GM23338 (cell line): Measurements from ENCODE around the gene CIITA. TPM values are rescaled to one million over a fixed set of nuclear protein-coding genes. Genes with fewer than 3 reads are reported as not detected.
A peak's percentile ranks its signal among the peaks of the same experiment; 100 is the strongest.
"Not testable (repeated sequence)": the region's sequence is repeated elsewhere in the genome, so short reads cannot be mapped to it uniquely, and the experiment has no call there.

Experiments used
- ATAC-seq: fragments of 200-7000 bp; cut with Tn5 transposase; 3 replicates; pipeline ENCODE4 v1.9.1; 2020
- DNase-seq: peaks from one replicate; pipeline ENCODE4 v3.0.0-alpha.2; 2015; ENCODE audit warnings: low spot score
- H2AFZ ChIP-seq: fragments of 200-600 bp; sonication (generic); 2 replicates; pipeline ENCODE4 v1.8.0; 2016; ENCODE audit warnings: antibody characterized with exemption, mild to moderate bottlenecking, moderate library complexity
- H3F3A ChIP-seq: fragments of 200-600 bp; sonication (generic); replicated peaks from 2 replicates; pipeline ENCODE4 v1.8.0; 2017; ENCODE audit warnings: antibody characterized with exemption, mixed run types, low read depth
- H3K27ac ChIP-seq: fragments of 200-600 bp; sonication (generic); 2 replicates; pipeline ENCODE4 v1.6.1; 2016; ENCODE audit warnings: low read depth
- H3K27me3 ChIP-seq: fragments of 200-600 bp; sonication (generic); 2 replicates; pipeline ENCODE4 v1.8.0; 2016; ENCODE audit warnings: mild to moderate bottlenecking, mixed run types, moderate library complexity; ENCODE audit not compliant: insufficient read depth
- H3K36me3 ChIP-seq: fragments of 200-600 bp; sonication (generic); 2 replicates; pipeline ENCODE4 v1.8.0; 2016; ENCODE audit warnings: mild to moderate bottlenecking; ENCODE audit not compliant: insufficient read depth
- H3K4me1 ChIP-seq: fragments of 200-600 bp; sonication (generic); 2 replicates; pipeline ENCODE4 v1.8.0; 2016; ENCODE audit warnings: mild to moderate bottlenecking, moderate library complexity; ENCODE audit not compliant: insufficient read depth
- H3K4me2 ChIP-seq: fragments of 200-600 bp; sonication (generic); 2 replicates; pipeline ENCODE4 v1.7.1; 2017; ENCODE audit warnings: mixed run types
- H3K4me3 ChIP-seq: fragments of 200-600 bp; sonication (generic); 2 replicates; pipeline ENCODE4 v1.6.1; 2016; ENCODE audit warnings: mixed run types
- H3K79me2 ChIP-seq: fragments of 200-600 bp; sonication (generic); replicated peaks from 2 replicates; pipeline ENCODE4 v1.8.0; 2017; ENCODE audit warnings: mild to moderate bottlenecking; ENCODE audit not compliant: insufficient read depth
- H3K9me2 ChIP-seq: fragments of 200-600 bp; sonication (generic); 2 replicates; pipeline ENCODE4 v1.8.0; 2017; ENCODE audit not compliant: insufficient read depth
- H4K20me1 ChIP-seq: fragments of 200-600 bp; sonication (generic); replicated peaks from 2 replicates; pipeline ENCODE4 v1.8.0; 2017; ENCODE audit warnings: mild to moderate bottlenecking; ENCODE audit not compliant: insufficient read depth
- H3K27ac Mint-ChIP-seq: 2 replicates; pipeline ENCODE4 v1.8.0; 2020; ENCODE audit warnings: inconsistent platforms, mild to moderate bottlenecking, moderate library complexity, mixed read lengths
- H3K27me3 Mint-ChIP-seq: 3 replicates; pipeline ENCODE4 v1.8.0; 2022; ENCODE audit warnings: low read depth, mild to moderate bottlenecking, moderate library complexity, mixed read lengths, inconsistent platforms; ENCODE audit not compliant: insufficient read depth, poor library complexity
- H3K36me3 Mint-ChIP-seq: 3 replicates; pipeline ENCODE4 v1.8.0; 2021; ENCODE audit warnings: low read depth, mild to moderate bottlenecking, inconsistent platforms, moderate library complexity, mixed read lengths
- H3K4me1 Mint-ChIP-seq: 3 replicates; pipeline ENCODE4 v1.8.0; 2020; ENCODE audit warnings: mild to moderate bottlenecking, inconsistent platforms, mixed read lengths
- H3K4me3 Mint-ChIP-seq: 3 replicates; pipeline ENCODE4 v1.8.0; 2021; ENCODE audit warnings: moderate library complexity, mild to moderate bottlenecking, inconsistent platforms, mixed read lengths
- H3K9me3 Mint-ChIP-seq: 3 replicates; pipeline ENCODE4 v1.8.0; 2020; ENCODE audit warnings: moderate library complexity, mild to moderate bottlenecking, inconsistent platforms, mixed read lengths
- CREB1 ChIP-seq: fragments of 250-450 bp; sonication (Bioruptor Pico); IDR thresholded peaks from 2 replicates; pipeline ENCODE4 v1.5.0; 2020; ENCODE audit warnings: low read depth, mild to moderate bottlenecking, moderate library complexity
- CTCF ChIP-seq, 2 experiments: fragments of 200-600 bp in 1 of 2; sonication (generic) in 1 of 2; conservative IDR thresholded peaks; 2 replicates each; pipeline versions ENCODE4 v1.5.1 to v1.6.1; 2016 to 2017; ENCODE audit warnings: antibody characterized with exemption in 2 of 2, low read depth in 2 of 2, mild to moderate bottlenecking in 2 of 2, moderate library complexity in 1 of 2
- ETS1 ChIP-seq: IDR thresholded peaks from 2 replicates; pipeline ENCODE4 v1.6.1; 2016; ENCODE audit warnings: antibody characterized with exemption
- EZH2 ChIP-seq: fragments of 200-600 bp; sonication (generic); IDR thresholded peaks from one replicate; pipeline ENCODE4 v1.8.0; 2017; ENCODE audit warnings: antibody characterized with exemption, mild to moderate bottlenecking, low read depth; ENCODE audit not compliant: unreplicated experiment
- EZH2phosphoT487 ChIP-seq: fragments of 200-600 bp; sonication (generic); IDR thresholded peaks from one replicate; pipeline ENCODE4 v1.8.1; 2018; ENCODE audit warnings: antibody characterized with exemption; ENCODE audit not compliant: unreplicated experiment
- JUNB ChIP-seq: IDR thresholded peaks from one replicate; pipeline ENCODE4 v1.6.1; 2016; ENCODE audit warnings: antibody characterized with exemption; ENCODE audit not compliant: unreplicated experiment
- NANOG ChIP-seq: IDR thresholded peaks from 2 replicates; pipeline ENCODE4 v1.6.1; 2016; ENCODE audit warnings: antibody characterized with exemption, borderline replicate concordance
- POLR2AphosphoS5 ChIP-seq: IDR thresholded peaks from 2 replicates; pipeline ENCODE4 v1.6.1; 2016; ENCODE audit warnings: antibody characterized with exemption, low read depth
- REST ChIP-seq: IDR thresholded peaks from one replicate; pipeline ENCODE4 v1.6.1; 2018; ENCODE audit warnings: antibody characterized with exemption; ENCODE audit not compliant: unreplicated experiment
- STAT1 ChIP-seq: IDR thresholded peaks from one replicate; pipeline ENCODE4 v1.6.1; 2016; ENCODE audit warnings: antibody characterized with exemption; ENCODE audit not compliant: unreplicated experiment
- ZNF331 ChIP-seq: fragments of 250-450 bp; sonication (Bioruptor Pico); IDR thresholded peaks from 2 replicates; pipeline ENCODE4 v1.5.0; 2020; ENCODE audit warnings: low read depth, mild to moderate bottlenecking, moderate library complexity
- polyA plus RNA-seq: library from polyadenylated mRNA; unstranded; fragments of >200 nt; fragmentation: Nextera tagmentation; extraction: Ambion mirVana; gene quantifications from 2 replicates; pipeline ENCODE4 v1.2.1, GENCODE V29; 2016
- total RNA-seq: library from RNA; depleted of rRNA; stranded (reverse); fragments of >200 nt; shearing (Covaris generic); gene quantifications from 2 replicates; pipeline ENCODE4 v1.2.3, GENCODE V29; 2014

The CIITA gene
- total and polyA plus RNA-seq, 2 experiments from 2014 or later = 0.10 to 0.57 TPM

- Histone ChIP-seq H3K27me3 (no peaks in the 10 kb centered on the region), H3K79me2 (no peaks in the 10 kb centered on the region), H3K9me2 (no peaks in the 10 kb centered on the region), H3K4me3 (no peak overlapping the region), H3K4me2 (no peak overlapping the region), H3K27ac (no peak overlapping the region), H3F3A (no peaks in the 10 kb centered on the region), H4K20me1 (no peaks in the 10 kb centered on the region), H3K4me1 (no peaks in the 10 kb centered on the region), H3K36me3 (no peaks in the 10 kb centered on the region), H2AFZ (peak overlapping the region; percentile 91)
- peak; percentile 30 for DNase-seq
- TF ChIP-seq CREB1 (CRISPR knock-in tag) (no peak), EZH2 (no peak), CTCF (conservative IDR thresholded peaks at IDR 0.05; ENCODE audit: low read depth in 2 of 2) (no peak), ZNF331 (CRISPR knock-in tag) (no peak), NANOG (no peak), EZH2phosphoT487 (no peak), STAT1 (no peak), POLR2AphosphoS5 (no peak), ETS1 (no peak), JUNB (no peak), REST (no peak)
- ATAC-seq = peak; percentile 60
- H3K4me1 Mint-ChIP-seq = no peaks in the 10 kb centered on the region
- no peaks in the 10 kb centered on the region for H3K27me3 Mint-ChIP-seq
- H3K4me3 Mint-ChIP-seq = no peak overlapping the region
- no peak overlapping the region for H3K27ac Mint-ChIP-seq
- no peaks in the 10 kb centered on the region for H3K36me3 Mint-ChIP-seq
- H3K9me3 Mint-ChIP-seq = no peaks in the 10 kb centered on the region
These were observed 48.1 kb upstream of the CIITA start for GRCh38 chr16:10828851-10829366.

- not testable (repeated sequence) for H3K4me1 Mint-ChIP-seq, H3K4me3 Mint-ChIP-seq, H3K27me3 Mint-ChIP-seq, DNase-seq, H3K79me2 ChIP-seq, H3K27ac Mint-ChIP-seq, H3K4me3 ChIP-seq, H3K27me3 ChIP-seq, H3K36me3 ChIP-seq, H3K9me2 ChIP-seq, H3K9me3 Mint-ChIP-seq, ATAC-seq, H3K4me2 ChIP-seq, H3K27ac ChIP-seq, H4K20me1 ChIP-seq, H3K4me1 ChIP-seq, H3K36me3 Mint-ChIP-seq, H3F3A ChIP-seq
- H2AFZ ChIP-seq = peak overlapping the region; percentile 91; the same call in 1 of the 2 replicates
These were observed 47.5 kb upstream of the CIITA start for GRCh38 chr16:10829390-10830098.

GRCh38 chr16:10830240-10830639 lies 46.8 kb upstream of the CIITA start:
- H4K20me1 ChIP-seq, H3K27ac Mint-ChIP-seq, H3K36me3 Mint-ChIP-seq, H3K27ac ChIP-seq, H3K4me1 ChIP-seq, H3K4me2 ChIP-seq, ATAC-seq, H3K27me3 ChIP-seq, H2AFZ ChIP-seq, H3K9me2 ChIP-seq, H3K4me1 Mint-ChIP-seq, H3K27me3 Mint-ChIP-seq, H3F3A ChIP-seq, DNase-seq, H3K79me2 ChIP-seq, H3K9me3 Mint-ChIP-seq, H3K4me3 Mint-ChIP-seq, H3K4me3 ChIP-seq, H3K36me3 ChIP-seq: not testable (repeated sequence)
